ACC112 (cell line): ENCODE results near the gene NUB1.

Source experiments
- H2AFZ ChIP-seq: fragments of 200-600 bp; sonication (generic); one replicate; pipeline ENCODE4 v1.6.0; 2017; ENCODE audit warnings: antibody characterized with exemption, low read length; ENCODE audit not compliant: unreplicated experiment
- H3K27ac ChIP-seq: fragments of 200-600 bp; sonication (generic); 2 replicates; pipeline ENCODE4 v1.5.1; 2014; ENCODE audit warnings: low read depth, mild to moderate bottlenecking, antibody characterized with exemption, low read length, moderate library complexity
- H3K27me3 ChIP-seq: fragments of 200-600 bp; sonication (generic); 2 replicates; pipeline ENCODE4 v1.6.1; 2014; ENCODE audit warnings: mild to moderate bottlenecking, antibody characterized with exemption, low read length, moderate library complexity, mixed read lengths; ENCODE audit not compliant: insufficient read depth
- H3K36me3 ChIP-seq: fragments of 200-600 bp; sonication (generic); 2 replicates; pipeline ENCODE4 v1.6.1; 2016; ENCODE audit warnings: mild to moderate bottlenecking, antibody characterized with exemption, low read length, moderate library complexity, mixed read lengths; ENCODE audit not compliant: insufficient read depth
- H3K4me1 ChIP-seq: fragments of 200-600 bp; sonication (generic); one replicate; pipeline ENCODE4 v1.6.1; 2016; ENCODE audit warnings: low read length, mixed read lengths; ENCODE audit not compliant: insufficient read depth, unreplicated experiment, control insufficient read depth
- H3K4me3 ChIP-seq: fragments of 200-600 bp; sonication (generic); 2 replicates; pipeline ENCODE4 v1.5.1; 2014; ENCODE audit warnings: mild to moderate bottlenecking, low read depth, low read length
- H3K79me2 ChIP-seq: fragments of 200-600 bp; sonication (generic); one replicate; pipeline ENCODE4 v1.6.0; 2016; ENCODE audit warnings: low read length; ENCODE audit not compliant: control insufficient read depth, unreplicated experiment, insufficient read depth

Gene NUB1

GRCh38 chr7:151366166-151366879 lies 24.7 kb downstream of the NUB1 start:
- Histone ChIP-seq H2AFZ (no peak overlapping the region), H3K27ac (peak overlapping the region; percentile 5; the same call in 1 of the 2 replicates), H3K79me2 (no peaks in the 10 kb centered on the region), H3K4me3 (no peak overlapping the region), H3K4me1 (peaks cover 16% of the 10 kb centered on the region), H3K36me3 (peaks cover 28% of the 10 kb centered on the region), H3K27me3 (no peaks in the 10 kb centered on the region)

- H3K4me1 ChIP-seq = peaks cover 14% of the 10 kb centered on the region
- H3K4me3 ChIP-seq = no peak overlapping the region
- peaks cover 23% of the 10 kb centered on the region for H3K36me3 ChIP-seq
- no peaks in the 10 kb centered on the region for H3K79me2 ChIP-seq
- no peaks in the 10 kb centered on the region for H3K27me3 ChIP-seq
- H3K27ac ChIP-seq = peak overlapping the region; percentile 5; the same call in 1 of the 2 replicates
- H2AFZ ChIP-seq = no peak overlapping the region
Observed at GRCh38 chr7:151366880-151367222, 25.2 kb downstream of the NUB1 start.

GRCh38 chr7:151367284-151367683 lies 25.7 kb downstream of the NUB1 start:
- Histone ChIP-seq H3K27me3 (no peaks in the 10 kb centered on the region), H3K36me3 (peaks cover 19% of the 10 kb centered on the region), H3K27ac (no peak overlapping the region)

GRCh38 chr7:151368136-151368571 lies 26.5 kb downstream of the NUB1 start:
- Histone ChIP-seq H3K4me1 (peaks cover 14% of the 10 kb centered on the region), H3K27me3 (no peaks in the 10 kb centered on the region), H3K79me2 (no peaks in the 10 kb centered on the region), H3K27ac (no peak overlapping the region), H3K36me3 (peaks cover 12% of the 10 kb centered on the region), H2AFZ (no peak overlapping the region), H3K4me3 (no peak overlapping the region)

More at GRCh38 chr7:151367284-151367683, 25.7 kb downstream of the NUB1 start:
- H3K79me2 ChIP-seq = no peaks in the 10 kb centered on the region
- no peak overlapping the region for H2AFZ ChIP-seq
- no peak overlapping the region for H3K4me3 ChIP-seq
- H3K4me1 ChIP-seq = peaks cover 14% of the 10 kb centered on the region

GRCh38 chr7:151371266-151371665 lies 29.7 kb downstream of the NUB1 start:
- no peaks in the 10 kb centered on the region for H3K27me3 ChIP-seq
- H3K36me3 ChIP-seq = peaks cover 10% of the 10 kb centered on the region; the same call in 1 of the 2 replicates
- H2AFZ ChIP-seq = no peak overlapping the region
- no peak overlapping the region for H3K4me3 ChIP-seq
- H3K79me2 ChIP-seq = no peaks in the 10 kb centered on the region
- H3K27ac ChIP-seq = no peak overlapping the region
- H3K4me1 ChIP-seq = peaks cover 10% of the 10 kb centered on the region

GRCh38 chr7:151372612-151373265 lies 31.1 kb downstream of the NUB1 start:
- Histone ChIP-seq H3K4me1 (peaks cover 4% of the 10 kb centered on the region), H3K79me2 (no peaks in the 10 kb centered on the region), H3K36me3 (peaks cover 15% of the 10 kb centered on the region; the same call in 1 of the 2 replicates), H3K27me3 (no peaks in the 10 kb centered on the region), H2AFZ (no peak overlapping the region), H3K27ac (no peak overlapping the region), H3K4me3 (no peak overlapping the region)

GRCh38 chr7:151373599-151373998 lies 32.0 kb downstream of the NUB1 start:
- no peak overlapping the region for H2AFZ ChIP-seq
- H3K36me3 ChIP-seq = peaks cover 15% of the 10 kb centered on the region; the same call in 1 of the 2 replicates
- H3K4me1 ChIP-seq = no peaks in the 10 kb centered on the region
- no peak overlapping the region for H3K27ac ChIP-seq
- H3K27me3 ChIP-seq = no peaks in the 10 kb centered on the region
- H3K4me3 ChIP-seq = no peak overlapping the region
- H3K79me2 ChIP-seq = no peaks in the 10 kb centered on the region

- no peak overlapping the region for H2AFZ ChIP-seq
- H3K4me1 ChIP-seq = no peaks in the 10 kb centered on the region
- H3K36me3 ChIP-seq = peaks cover 14% of the 10 kb centered on the region; the same call in 1 of the 2 replicates
- H3K79me2 ChIP-seq = no peaks in the 10 kb centered on the region
- no peak overlapping the region for H3K4me3 ChIP-seq
- H3K27ac ChIP-seq = no peak overlapping the region
- no peaks in the 10 kb centered on the region for H3K27me3 ChIP-seq
Observed at GRCh38 chr7:151374139-151374538, 32.5 kb downstream of the NUB1 start.

GRCh38 chr7:151374726-151375125 lies 33.1 kb downstream of the NUB1 start:
- H3K79me2 ChIP-seq = no peaks in the 10 kb centered on the region
- H3K36me3 ChIP-seq = peaks cover 9% of the 10 kb centered on the region; the same call in 1 of the 2 replicates

GRCh38 chr7:151375530-151376217 lies 34.1 kb downstream of the NUB1 start:
- Histone ChIP-seq H3K27me3 (no peaks in the 10 kb centered on the region), H3K36me3 (0 out of 2 replicates have a peak, but pooled peaks cover 4% of the 10 kb centered on the region), H3K27ac (no peak overlapping the region), H2AFZ (no peak overlapping the region), H3K79me2 (no peaks in the 10 kb centered on the region), H3K4me1 (no peaks in the 10 kb centered on the region), H3K4me3 (no peak overlapping the region)

More at GRCh38 chr7:151374726-151375125, 33.1 kb downstream of the NUB1 start:
- Histone ChIP-seq H3K4me1 (no peaks in the 10 kb centered on the region), H3K4me3 (no peak overlapping the region), H2AFZ (no peak overlapping the region), H3K27me3 (no peaks in the 10 kb centered on the region), H3K27ac (no peak overlapping the region)
